ENCODE data around the gene MYH7B.

DNA sequence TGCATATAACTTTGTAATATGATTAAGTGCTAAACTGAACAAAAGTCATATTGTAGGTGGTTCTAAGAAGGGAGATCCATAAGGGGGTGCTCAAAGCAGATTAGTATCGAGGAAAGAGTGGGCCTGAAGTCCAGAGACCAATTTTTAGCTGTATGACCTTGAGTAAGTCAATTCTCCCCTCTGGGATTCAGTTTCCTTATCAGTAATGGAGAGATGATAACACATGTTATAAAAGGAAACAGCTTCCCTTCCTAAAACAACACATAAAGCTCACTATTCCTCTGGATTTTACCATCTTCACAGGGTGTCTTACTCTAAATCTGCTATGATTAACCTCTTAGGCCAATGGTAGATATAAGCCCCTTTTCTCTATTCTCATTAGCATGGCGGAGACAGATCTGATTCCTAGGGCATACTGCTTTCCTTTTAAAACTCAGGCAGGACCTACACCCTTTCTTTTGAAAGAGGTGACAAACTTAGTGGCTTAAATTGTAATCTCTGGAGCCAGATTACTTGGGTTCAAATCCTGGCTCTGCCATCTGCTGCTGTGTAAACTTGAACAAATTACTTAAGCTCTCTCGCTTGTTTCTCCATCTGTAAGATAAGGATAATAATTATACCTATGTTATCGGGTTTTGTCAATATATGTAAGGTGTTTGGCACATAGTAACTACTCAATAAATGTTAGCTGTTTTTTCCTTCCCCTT is 39.8 kb upstream of the MYH7B start:
- TF ChIP-seq TAF1 (IDR thresholded peaks at IDR 0.05; ENCODE audit: borderline replicate concordance, low read depth, low read length) (no peak), POLR2A (IDR thresholded peaks at IDR 0.05; ENCODE audit: low read depth, low read length) (no peak), POLR2AphosphoS5 (IDR thresholded peaks at IDR 0.05; ENCODE audit: low read depth, low read length) (no peak)
